ENCODE measurements around the gene PRSS16. TPM values are rescaled to one million over a fixed set of nuclear protein-coding genes. Genes with fewer than 3 reads are reported as not detected.

The PRSS16 gene
- total and polyA plus RNA-seq, 10 donors = 0.09 to 6.0 (median 0.88) TPM

DNA sequence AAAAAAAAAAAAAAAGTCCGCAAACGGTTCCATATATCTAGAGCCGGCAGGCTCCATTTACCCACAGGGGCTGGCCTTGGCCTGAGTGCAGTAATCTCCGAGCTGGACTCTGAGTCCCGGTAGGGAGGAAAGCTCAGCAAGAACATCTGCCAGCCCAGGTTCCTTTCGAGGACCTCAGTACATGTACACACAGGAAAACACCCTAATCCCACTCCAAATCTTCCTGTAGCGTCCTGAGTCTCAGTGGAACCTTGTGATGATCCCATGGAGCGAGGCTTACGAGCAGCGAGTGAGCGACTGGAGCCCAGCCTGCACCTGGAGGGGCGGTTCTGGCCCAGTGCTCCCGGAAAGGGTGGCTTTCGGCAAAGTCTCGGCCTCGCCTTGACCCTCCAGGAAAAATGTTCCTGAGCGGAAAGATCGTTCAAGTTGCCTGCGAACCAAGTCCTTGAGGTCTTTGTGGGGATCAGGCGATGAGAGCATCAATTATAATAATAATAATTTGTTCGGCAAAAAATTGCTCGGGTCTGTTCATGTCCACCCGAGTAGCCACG, 32.1 kb downstream of the PRSS16 start:
- TF ChIP-seq POLR2A (IDR thresholded peaks at IDR 0.05) (no peak), POLR2AphosphoS5 (IDR thresholded peaks at IDR 0.05) (no peak)
- TF ChIP-seq, protein P1, sequence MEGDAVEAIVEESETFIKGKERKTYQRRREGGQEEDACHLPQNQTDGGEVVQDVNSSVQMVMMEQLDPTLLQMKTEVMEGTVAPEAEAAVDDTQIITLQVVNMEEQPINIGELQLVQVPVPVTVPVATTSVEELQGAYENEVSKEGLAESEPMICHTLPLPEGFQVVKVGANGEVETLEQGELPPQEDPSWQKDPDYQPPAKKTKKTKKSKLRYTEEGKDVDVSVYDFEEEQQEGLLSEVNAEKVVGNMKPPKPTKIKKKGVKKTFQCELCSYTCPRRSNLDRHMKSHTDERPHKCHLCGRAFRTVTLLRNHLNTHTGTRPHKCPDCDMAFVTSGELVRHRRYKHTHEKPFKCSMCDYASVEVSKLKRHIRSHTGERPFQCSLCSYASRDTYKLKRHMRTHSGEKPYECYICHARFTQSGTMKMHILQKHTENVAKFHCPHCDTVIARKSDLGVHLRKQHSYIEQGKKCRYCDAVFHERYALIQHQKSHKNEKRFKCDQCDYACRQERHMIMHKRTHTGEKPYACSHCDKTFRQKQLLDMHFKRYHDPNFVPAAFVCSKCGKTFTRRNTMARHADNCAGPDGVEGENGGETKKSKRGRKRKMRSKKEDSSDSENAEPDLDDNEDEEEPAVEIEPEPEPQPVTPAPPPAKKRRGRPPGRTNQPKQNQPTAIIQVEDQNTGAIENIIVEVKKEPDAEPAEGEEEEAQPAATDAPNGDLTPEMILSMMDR (IDR thresholded peaks at IDR 0.05 in 8 of 11, conservative IDR thresholded peaks at IDR 0.05 in 3 of 11) = no peak
- H3K4me3 ChIP-seq = peak overlapping the region in 1 of 8 donors; percentile 27
- peaks cover 0 to 4% (median 0%) of the 10 kb centered on the region in 6 donors for H3K4me1 ChIP-seq
- DNase-seq = no peak
- H3K27ac ChIP-seq = no peak overlapping the region
- peaks cover 0 to 61% (median 18%) of the 10 kb centered on the region in 8 donors for H3K9me3 ChIP-seq
- WGBS, 5 donors = 5 to 11% (median 7%) methylated on average over 17 to 24 of the region's 24 CpGs
- H3K27me3 ChIP-seq (replicated peaks in 1 of 7) = peaks cover 0 to 100% (median 91%) of the 10 kb centered on the region in 7 donors
- H3K36me3 ChIP-seq = no peaks in the 10 kb centered on the region
- intact Hi-C loops (cut with DNase I; ENCODE audit: low total_unique reads) = no loop called here

DNA sequence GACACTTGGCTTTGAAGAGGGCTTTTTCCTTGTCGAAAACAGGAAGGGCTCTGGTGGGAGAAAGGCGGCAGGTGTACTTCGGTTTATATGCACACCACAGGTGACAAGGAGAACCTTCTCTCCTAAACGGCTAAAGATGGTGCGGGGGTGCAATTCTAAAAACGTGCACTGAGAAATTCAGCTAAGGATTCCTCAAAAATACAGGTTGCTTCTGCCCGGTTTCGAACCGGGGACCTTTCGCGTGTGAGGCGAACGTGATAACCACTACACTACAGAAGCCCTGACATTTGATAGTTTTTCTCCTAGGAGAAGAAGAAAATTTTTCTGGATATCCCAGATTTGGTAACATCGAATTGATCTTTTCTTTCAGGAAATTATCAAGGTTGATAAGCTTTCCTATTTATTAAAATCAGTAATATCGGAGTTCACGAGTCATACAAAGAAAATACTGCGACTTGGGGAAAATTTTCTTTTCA, 32.6 kb downstream of the PRSS16 start:
- H3K27ac ChIP-seq = no peak overlapping the region
- 1 to 4% (median 3%) methylated on average over 17 of the region's 17 CpGs for WGBS, 5 donors
- intact Hi-C loops (cut with DNase I; ENCODE audit: low total_unique reads) = no loop called here
- peaks cover 0 to 100% (median 93%) of the 10 kb centered on the region in 7 donors for H3K27me3 ChIP-seq (replicated peaks in 1 of 7)
- peak overlapping the region in 1 of 8 donors; percentile 27 for H3K4me3 ChIP-seq
- no peaks in the 10 kb centered on the region for H3K36me3 ChIP-seq
- TF ChIP-seq POLR2AphosphoS5 (IDR thresholded peaks at IDR 0.05) = no peak
- TF ChIP-seq, protein P1 (IDR thresholded peaks at IDR 0.05 in 8 of 11, conservative IDR thresholded peaks at IDR 0.05 in 3 of 11) = no peak
- no peak for TF ChIP-seq POLR2A (IDR thresholded peaks at IDR 0.05)
- DNase-seq = no peak
- peaks cover 0 to 66% (median 18%) of the 10 kb centered on the region in 8 donors for H3K9me3 ChIP-seq
- peaks cover 0 to 4% (median 0%) of the 10 kb centered on the region in 6 donors for H3K4me1 ChIP-seq

DNA sequence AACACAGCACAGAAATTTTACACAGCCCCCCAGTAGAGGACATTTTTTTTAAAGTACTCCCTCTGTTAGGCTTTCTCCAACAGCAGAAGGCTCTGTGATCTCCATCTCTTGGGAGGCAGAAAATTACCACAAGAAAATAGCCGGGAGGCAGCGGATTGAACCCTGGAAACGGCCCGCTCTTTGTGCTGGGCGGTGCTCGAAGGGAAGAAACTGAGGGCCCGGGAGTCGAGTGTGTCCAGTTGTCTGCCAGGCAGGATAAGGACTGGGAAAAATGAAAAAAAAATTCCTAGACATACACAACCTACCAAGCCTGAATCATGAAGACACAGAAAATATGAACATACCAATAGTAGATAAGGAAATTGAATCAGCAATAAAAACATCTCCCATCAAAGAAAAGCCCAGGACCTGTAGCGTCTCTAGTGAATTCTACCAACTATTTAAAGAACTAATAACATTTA, 33.1 kb downstream of the PRSS16 start:
- Histone ChIP-seq H3K9me3 (peaks cover 0 to 69% (median 18%) of the 10 kb centered on the region in 8 donors), H3K27ac (no peak overlapping the region), H3K4me1 (peaks cover 0 to 4% (median 0%) of the 10 kb centered on the region in 6 donors), H3K36me3 (no peaks in the 10 kb centered on the region), H3K27me3 (replicated peaks in 1 of 7) (peaks cover 4 to 100% (median 93%) of the 10 kb centered on the region in 7 donors), H3K4me3 (no peak overlapping the region)
- WGBS, 5 donors = 9 to 14% (median 12%) methylated on average over 9 of the region's 9 CpGs
- DNase-seq = no peak
- TF ChIP-seq POLR2A (IDR thresholded peaks at IDR 0.05) (no peak), POLR2AphosphoS5 (IDR thresholded peaks at IDR 0.05) (no peak)
- TF ChIP-seq, protein P1 (IDR thresholded peaks at IDR 0.05 in 8 of 11, conservative IDR thresholded peaks at IDR 0.05 in 3 of 11) = no peak
- intact Hi-C loops (cut with DNase I; ENCODE audit: low total_unique reads) = no loop called here

DNA sequence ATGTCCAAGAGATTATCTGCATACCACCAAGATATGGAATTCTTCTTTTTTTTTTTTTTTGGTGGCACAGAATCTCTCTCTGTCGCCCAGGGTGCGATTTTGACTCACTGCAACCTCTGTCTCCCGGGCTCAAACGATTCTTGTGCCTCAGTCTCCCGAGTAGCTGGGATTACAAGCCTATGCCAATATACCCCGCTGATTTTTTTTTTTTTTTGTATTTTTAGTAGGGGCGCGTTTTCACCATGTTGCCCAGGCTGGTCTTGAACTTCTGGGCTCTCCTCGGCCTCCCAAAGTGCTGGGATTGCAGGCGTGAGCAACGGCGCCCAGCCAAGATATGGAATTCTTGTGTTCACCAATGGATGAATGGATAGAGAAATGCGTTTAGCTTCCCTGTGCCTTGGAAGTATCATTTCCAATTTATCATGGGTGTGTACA, 33.6 kb downstream of the PRSS16 start:
- no peak overlapping the region for H3K27ac ChIP-seq
- intact Hi-C loops (cut with DNase I; ENCODE audit: low total_unique reads) = no loop called here
- 8 to 12% (median 11%) methylated on average over 13 of the region's 13 CpGs for WGBS, 5 donors
- no peak overlapping the region for H3K4me3 ChIP-seq
- peaks cover 5 to 100% (median 93%) of the 10 kb centered on the region in 7 donors for H3K27me3 ChIP-seq (replicated peaks in 1 of 7)
- H3K36me3 ChIP-seq = no peaks in the 10 kb centered on the region
- no peak for DNase-seq
- TF ChIP-seq POLR2AphosphoS5 (IDR thresholded peaks at IDR 0.05) (no peak), POLR2A (IDR thresholded peaks at IDR 0.05) (no peak)
- TF ChIP-seq, protein P1 (IDR thresholded peaks at IDR 0.05 in 8 of 11, conservative IDR thresholded peaks at IDR 0.05 in 3 of 11) = no peak
- peaks cover 0 to 72% (median 18%) of the 10 kb centered on the region in 8 donors for H3K9me3 ChIP-seq
- peaks cover 0 to 4% (median 0%) of the 10 kb centered on the region in 6 donors for H3K4me1 ChIP-seq
